Motor neuron (in vitro differentiated cells): ENCODE data around the gene SPATA33. TPM values are rescaled to one million over a fixed set of nuclear protein-coding genes. Genes with fewer than 3 reads are reported as not detected.

ENCODE experiments used
- ATAC-seq, 8 experiments: fragments of 200-7000 bp; cut with Tn5 transposase; replicated peaks in 6 of 8; 2 replicates each; pipeline ENCODE4 v1.8.0; 2021; ENCODE audit warnings: mild to moderate bottlenecking in 8 of 8, moderate library complexity in 8 of 8
- H3K27ac ChIP-seq, 2 donors: fragments of 250-450 bp; sonication (Bioruptor Pico); 2 replicates each; pipeline ENCODE4 v1.9.0; 2021; ENCODE audit warnings: antibody characterized with exemption in 2 of 2, mild to moderate bottlenecking in 2 of 2, moderate library complexity in 1 of 2
- H3K4me1 ChIP-seq, 2 donors: fragments of 250-450 bp; sonication (Bioruptor Pico); replicated peaks in 1 of 2; 2 replicates each; pipeline ENCODE4 v1.6.1; 2021; ENCODE audit warnings: antibody characterized with exemption in 2 of 2, mild to moderate bottlenecking in 2 of 2, moderate library complexity in 1 of 2
- H3K4me3 ChIP-seq, 5 donors: fragments of 250-450 bp; sonication (Bioruptor Pico); 2 replicates each; pipeline ENCODE4 v1.9.0; 2021; ENCODE audit warnings: antibody characterized with exemption in 5 of 5, mild to moderate bottlenecking in 5 of 5, moderate library complexity in 4 of 5
- WGBS, 10 experiments: fragments of 450-650 bp; shearing (Covaris generic); methylation state at CpG; one replicate each; pipeline ENCODE4 v1.0.0; 2022; 5-methylcytosine and 5-hydroxymethylcytosine counted together
- in situ Hi-C, 9 experiments: fragments of 400-800 bp; cut with MboI; loops; one replicate each; pipeline ENCODE4 v1.15.0; 2021; ENCODE audit warnings: low sequenced_read_pairs in 9 of 9, low pct_unique_long_range_greater_than_20kb in 2 of 9; ENCODE audit not compliant: unreplicated experiment in 9 of 9
- total RNA-seq, 8 experiments: library from RNA; unstranded; fragments of 300-600 nt; gene quantifications; 2 replicates each; pipeline versions ENCODE4 v1.2.3 to v1.2.4, GENCODE V29; 2022

SPATA33 gene
- total RNA-seq, result 10 to 100 TPM in 2 of 8 experiments, 1 to 10 TPM in 6; 4.3 to 22.4 (median 7.6) TPM

DNA sequence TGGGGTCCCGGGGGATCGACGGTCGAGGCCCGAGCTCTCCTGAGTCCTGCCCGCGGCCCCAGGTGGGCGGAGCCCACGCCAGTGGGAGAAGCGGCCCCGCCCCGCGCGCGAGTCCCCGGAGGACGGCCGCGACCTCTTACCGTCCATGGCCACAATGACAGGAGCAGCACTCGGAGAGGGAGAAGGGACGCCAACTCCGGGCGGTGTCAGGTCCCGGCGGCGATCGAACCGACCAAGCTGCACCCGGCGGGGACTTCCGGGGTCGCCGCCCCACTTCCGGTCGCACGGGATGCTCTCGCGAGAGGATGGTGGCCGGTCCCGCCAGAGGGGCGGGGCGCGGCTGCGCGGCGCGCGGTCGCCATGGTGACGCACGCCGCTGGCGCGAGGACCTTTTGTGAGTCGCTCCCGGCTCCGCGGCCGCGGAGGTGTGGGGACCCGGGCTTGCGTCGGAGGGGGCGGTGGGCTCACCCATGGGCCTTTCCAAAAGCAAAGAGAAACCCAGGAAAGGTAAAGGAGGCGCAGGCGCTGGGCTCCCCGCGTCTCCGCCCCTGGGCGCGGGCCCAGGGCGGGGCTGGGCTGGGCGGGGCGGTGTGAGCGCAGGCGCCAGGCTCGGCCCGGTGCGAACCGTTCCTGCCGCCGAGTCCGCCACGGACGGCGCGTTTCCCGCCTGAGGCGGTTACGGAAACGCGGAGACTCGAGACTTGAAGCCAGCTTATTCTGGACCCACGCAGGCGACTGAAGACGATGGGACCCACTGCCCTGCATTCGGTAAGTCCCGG lies at the start of gene SPATA33, which contains the start of gene CHMP1A:
SPATA33 (plus strand) TSS at position 395 of the 779 bp plus-strand sequence; CDS start at position 471, 76 bp downstream.
CHMP1A (minus strand) TSS at position 267 of the 779 bp plus-strand sequence; CDS start at position 147, 120 bp downstream.
- peaks cover 13 to 15% of the 10 kb centered on the region in 2 donors for H3K4me1 ChIP-seq
- WGBS, 10 experiments, result 0% methylated on average over 3 to 9 of the region's 99 CpGs; no CpG with 5 or more reads in 7 of the 10 experiments
- peak; percentile 93 to 97 (median 95) for ATAC-seq

DNA sequence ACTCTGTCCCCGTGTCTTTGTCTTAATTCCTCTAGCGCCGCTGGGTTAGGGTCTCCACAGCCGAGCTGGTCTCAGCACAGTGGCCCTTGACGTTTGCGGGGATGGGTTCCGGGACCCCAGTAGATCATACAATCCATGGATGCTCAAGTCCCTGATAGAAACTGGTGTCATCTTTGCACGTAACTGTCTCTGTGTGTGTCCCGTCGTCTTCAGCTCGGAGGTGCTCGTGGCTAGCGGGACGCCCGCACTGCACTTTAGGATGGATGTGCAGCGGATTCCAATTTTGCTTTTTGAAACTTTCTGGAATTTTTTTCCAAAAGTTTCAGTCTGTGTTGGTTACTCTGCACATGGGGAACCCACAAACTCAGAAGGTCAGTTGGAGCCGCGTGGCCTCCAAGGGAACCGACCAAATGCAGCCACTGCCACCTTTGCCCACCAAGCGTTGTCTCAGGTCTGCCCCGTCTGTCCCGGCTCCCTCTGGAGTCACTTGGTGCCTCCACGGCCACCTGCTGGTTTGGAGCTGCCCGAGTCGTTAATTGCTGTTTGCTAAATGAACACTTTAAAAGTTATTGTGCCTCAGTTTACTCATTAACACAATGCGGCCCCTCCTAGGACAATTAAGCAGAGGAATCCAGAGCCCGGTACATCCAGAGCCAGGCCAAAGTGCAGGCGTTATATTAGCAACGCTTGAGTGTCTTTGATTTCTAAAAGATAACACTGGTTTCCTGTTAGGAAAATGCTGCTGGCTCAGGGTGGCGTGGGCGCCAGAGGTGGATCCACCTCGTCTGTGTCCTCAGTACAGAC lies 49.5 kb upstream of the SPATA33 start:
- no peak overlapping the region for H3K4me3 ChIP-seq
- no peak for ATAC-seq
- in situ Hi-C loops, result no loop called here
- no peak overlapping the region for H3K27ac ChIP-seq
- H3K4me1 ChIP-seq, result peaks cover 21 to 27% of the 10 kb centered on the region in 2 donors
- WGBS, 10 experiments, result 57 to 86% (median 75%) methylated on average over 2 to 17 of the region's 32 CpGs; no CpG with 5 or more reads in 1 of the 10 experiments

More for the DNA sequence above, at the start of gene SPATA33, which contains the start of gene CHMP1A:
- Histone ChIP-seq H3K27ac (peak within 1 kb of the TSS; percentile 65 to 83), H3K4me3 (peak within 1 kb of the TSS; percentile 71 to 95 (median 81))
- in situ Hi-C loops, result no loop called here

DNA sequence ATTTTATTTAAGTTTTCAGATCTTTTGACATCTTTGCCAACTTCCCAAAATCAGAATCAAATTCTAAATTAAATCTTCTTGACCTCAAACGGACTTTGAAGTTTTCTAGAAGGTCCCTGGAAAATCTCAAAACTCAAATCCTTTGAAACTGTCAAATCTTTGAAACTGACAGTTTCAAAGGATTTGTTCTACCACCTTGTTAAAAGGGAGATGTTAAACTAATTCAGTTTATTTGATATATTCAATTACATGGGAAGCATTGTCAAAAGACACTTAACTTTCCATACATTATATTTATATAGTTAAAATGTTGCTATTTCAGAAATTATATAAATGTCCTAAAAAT lies 47.6 kb upstream of the SPATA33 start:
- H3K27ac ChIP-seq, result no peak overlapping the region
- ATAC-seq, result no peak

DNA sequence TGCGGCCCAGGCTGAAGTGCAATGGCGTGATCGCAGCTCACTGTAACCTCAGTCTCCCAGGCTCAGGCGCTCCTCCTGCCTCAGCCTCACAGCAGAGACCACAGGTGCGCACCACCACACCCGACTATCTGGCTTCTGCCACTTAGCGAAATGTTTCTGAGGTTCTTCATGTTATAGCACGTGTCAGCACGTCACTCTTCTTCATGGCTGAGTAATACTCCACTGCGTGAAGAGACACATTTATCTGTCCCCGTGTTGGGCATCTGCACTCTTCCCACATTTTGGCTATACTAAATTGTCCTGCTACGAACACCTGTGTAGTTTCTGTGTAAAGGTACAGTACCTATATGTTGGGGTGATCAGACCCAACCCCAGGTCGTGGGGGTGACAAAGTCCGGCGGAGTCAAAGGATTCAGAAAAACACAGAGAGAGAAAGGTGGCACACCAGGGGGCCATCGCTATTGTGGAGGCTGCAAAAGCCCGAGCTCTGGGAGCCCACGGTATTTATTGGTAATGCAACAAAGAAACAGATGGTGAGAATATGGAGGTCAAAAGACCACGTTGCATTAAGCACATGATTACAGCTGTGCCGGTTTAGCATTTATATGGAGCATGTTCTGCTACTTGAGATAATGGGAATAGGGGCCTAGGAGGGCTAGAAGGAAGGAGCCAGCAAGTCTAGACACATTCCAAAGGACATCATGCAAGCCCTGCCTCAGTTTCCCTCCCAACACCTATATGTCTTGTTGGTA lies 45.0 kb upstream of the SPATA33 start:
- in situ Hi-C loops, result no loop called here
- peak in 4 of 8 experiments; percentile 7 to 24 (median 10) for ATAC-seq
- Histone ChIP-seq H3K27ac (peak overlapping the region; percentile 58 to 71), H3K4me3 (no peak overlapping the region), H3K4me1 (peaks cover 13 to 20% of the 10 kb centered on the region in 2 donors)
- WGBS, 10 experiments, result 10 to 97% (median 54%) methylated on average over 2 to 11 of the region's 20 CpGs; no CpG with 5 or more reads in 2 of the 10 experiments

More for the DNA sequence above, 47.6 kb upstream of the SPATA33 start:
- H3K4me3 ChIP-seq, result no peak overlapping the region
- in situ Hi-C loops, result no loop called here
- peaks cover 23 to 26% of the 10 kb centered on the region in 2 donors for H3K4me1 ChIP-seq
- WGBS, 10 experiments, result 0 to 100% (median 84%) methylated on average over 1 of the region's 1 CpG

DNA sequence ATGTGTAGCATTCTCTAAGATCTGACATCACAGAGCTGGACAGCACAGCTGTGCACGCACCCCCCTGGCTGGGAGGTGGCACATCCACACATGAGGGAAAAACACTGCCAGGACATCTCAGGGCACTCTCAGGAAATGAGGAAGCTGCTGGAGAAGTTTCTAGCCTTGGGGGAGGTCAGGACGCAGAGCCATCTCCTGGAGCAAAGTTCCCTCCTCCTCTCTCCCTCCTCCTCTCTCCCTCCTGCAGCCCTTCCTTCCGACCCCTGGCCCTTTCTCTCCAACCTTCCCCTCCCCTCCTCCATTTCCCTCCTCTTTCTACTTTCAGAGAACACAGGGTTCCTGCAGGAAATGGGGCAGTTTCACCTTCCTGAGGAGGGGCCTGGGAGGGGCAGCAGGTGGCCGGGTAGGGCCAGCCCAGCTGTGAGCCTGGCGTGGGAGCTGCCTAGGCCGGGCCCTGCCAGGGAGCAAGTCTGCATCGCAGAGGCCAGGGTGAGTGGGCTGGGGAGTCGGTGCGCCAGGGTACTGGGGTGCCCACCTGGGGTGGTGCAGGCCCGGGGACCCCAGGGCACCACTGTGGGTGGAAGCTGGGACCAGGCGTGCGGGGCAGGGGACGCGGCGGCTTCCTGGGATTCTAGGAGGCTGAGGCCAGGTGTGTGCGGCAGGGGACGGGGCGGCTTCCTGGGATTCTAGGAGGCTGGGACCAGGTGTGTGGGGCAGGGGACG lies 44.2 kb upstream of the SPATA33 start, which contains the start of gene DPEP1:
DPEP1 (plus strand) TSS at position 412 of the 723 bp plus-strand sequence. CDS start 16,769 bp downstream, outside the sequence.
- 50 to 80% methylated on average over 1 to 4 of the region's 19 CpGs; no CpG with 5 or more reads in 8 of the 10 experiments for WGBS, 10 experiments
- Histone ChIP-seq H3K4me3 (no peak within 1 kb of the TSS), H3K27ac (peak within 1 kb of the TSS; percentile 58 to 71), H3K4me1 (peaks cover 13 to 22% of the 10 kb centered on the region in 2 donors)
- in situ Hi-C loops, result no loop called here
- ATAC-seq, result peak in 5 of 8 experiments; percentile 40 to 71 (median 63)

DNA sequence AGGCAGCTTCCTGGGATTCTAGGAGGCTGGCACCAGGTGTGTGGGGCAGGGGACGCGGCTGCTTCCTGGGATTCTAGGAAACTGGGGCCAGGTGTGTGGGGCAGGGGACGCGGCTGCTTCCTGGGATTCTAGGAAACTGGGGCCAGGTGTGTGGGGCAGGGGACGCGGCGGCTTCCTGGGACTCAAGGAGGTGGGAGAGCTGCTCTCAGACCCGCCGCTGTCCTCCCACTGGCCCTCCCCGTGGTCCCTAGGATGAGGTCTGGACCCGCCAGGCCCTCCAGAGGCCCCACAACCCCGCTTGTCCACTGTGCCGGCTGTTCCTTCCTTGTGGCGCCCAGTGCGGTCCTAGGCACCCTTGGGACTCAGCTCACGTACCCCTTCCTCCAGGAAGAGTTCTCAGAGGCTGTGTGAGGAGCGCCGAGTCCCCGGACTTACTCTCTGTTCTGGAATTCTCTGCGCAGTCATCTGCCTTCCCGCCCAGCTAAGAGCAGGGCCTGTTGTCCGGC lies 43.6 kb upstream of the SPATA33 start:
- Histone ChIP-seq H3K27ac (no peak overlapping the region), H3K4me3 (no peak overlapping the region), H3K4me1 (peaks cover 11 to 24% of the 10 kb centered on the region in 2 donors)
- no peak for ATAC-seq
- in situ Hi-C loops, result no loop called here
- 80 to 100% (median 90%) methylated on average over 1 to 7 of the region's 22 CpGs; no CpG with 5 or more reads in 6 of the 10 experiments for WGBS, 10 experiments

DNA sequence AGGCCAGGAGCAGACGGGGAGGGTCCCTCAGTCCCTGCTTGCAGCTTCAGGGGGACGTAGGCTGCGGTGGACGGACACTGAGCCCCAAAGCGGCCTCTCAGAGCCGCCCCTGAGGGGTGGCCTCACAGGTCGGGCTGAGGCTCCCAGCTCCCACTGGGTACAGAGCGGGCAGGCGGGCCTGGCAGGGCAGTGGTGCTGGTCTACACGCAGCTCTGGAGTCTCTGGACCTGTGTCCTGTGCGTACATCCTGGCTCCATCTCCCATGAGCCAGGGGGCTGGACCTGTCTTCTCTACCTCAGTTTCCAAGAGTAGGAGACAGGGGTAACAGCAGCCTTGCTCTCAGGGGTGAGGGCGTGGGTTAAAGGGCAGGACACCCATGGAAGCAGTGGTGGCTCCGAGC lies 42.5 kb upstream of the SPATA33 start:
- Histone ChIP-seq H3K4me1 (peaks cover 11 to 24% of the 10 kb centered on the region in 2 donors), H3K4me3 (no peak overlapping the region), H3K27ac (no peak overlapping the region)
- 90 to 100% (median 90%) methylated on average over 1 to 2 of the region's 13 CpGs; no CpG with 5 or more reads in 7 of the 10 experiments for WGBS, 10 experiments
- in situ Hi-C loops, result no loop called here
- peak in 2 of 8 experiments; percentile 9 to 12 for ATAC-seq

DNA sequence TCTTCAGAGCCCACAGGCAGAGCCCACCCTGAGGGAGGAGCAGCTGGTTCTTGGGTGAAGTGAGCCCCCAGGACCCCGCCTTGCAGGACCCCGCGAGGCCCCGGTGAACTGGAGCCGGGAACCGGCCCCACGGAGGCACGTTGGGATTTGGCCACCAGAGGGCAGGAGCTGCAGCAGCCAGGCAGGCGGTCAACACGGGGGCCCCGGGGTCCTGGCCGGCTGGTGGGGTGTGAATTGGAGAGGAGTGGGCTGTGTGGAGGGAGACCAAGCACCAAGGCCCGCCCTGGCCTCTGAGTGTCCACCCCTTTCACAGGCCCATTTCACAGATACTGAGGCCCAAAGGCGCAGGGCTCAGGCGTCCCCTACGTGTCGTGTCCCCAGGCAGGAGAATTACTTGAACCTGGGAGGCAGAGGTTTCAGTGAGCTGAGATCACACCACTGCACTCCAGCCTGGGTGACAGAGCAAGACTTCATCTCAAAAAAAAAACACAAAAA lies 42.0 kb upstream of the SPATA33 start:
- Histone ChIP-seq H3K4me3 (no peak overlapping the region), H3K27ac (no peak overlapping the region), H3K4me1 (peaks cover 11 to 26% of the 10 kb centered on the region in 2 donors)
- WGBS, 10 experiments, result 50 to 100% (median 100%) methylated on average over 1 to 2 of the region's 17 CpGs; no CpG with 5 or more reads in 7 of the 10 experiments
- in situ Hi-C loops, result no loop called here
- peak in 4 of 8 experiments; percentile 23 to 79 (median 32) for ATAC-seq

DNA sequence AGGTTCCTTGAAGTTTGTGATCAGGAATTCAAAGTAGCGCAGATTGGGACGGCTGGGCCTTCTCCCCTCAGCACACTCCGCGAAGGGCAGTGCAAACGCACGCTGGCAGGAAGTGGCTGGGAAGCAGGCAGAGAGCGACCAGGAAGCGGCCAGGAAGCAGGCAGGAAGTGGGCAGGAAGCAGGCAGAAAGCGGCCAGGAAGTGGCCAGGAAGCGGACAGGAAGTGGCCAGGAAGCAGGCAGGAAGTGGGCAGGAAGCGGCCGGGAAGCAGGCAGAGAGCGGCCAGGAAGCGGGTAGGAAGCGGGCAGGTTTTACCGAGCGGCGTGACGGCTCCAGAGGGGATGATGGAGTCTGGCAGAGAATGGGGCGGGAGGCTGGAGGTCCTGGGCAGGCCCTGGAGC lies 41.0 kb upstream of the SPATA33 start:
- ATAC-seq, result no peak
- no peak overlapping the region for H3K27ac ChIP-seq
- whole genome bisulfite sequencing, 10 experiments, result 40 to 100% (median 86%) methylated on average over 1 to 9 of the region's 20 CpGs; no CpG with 5 or more reads in 2 of the 10 experiments
- H3K4me1 ChIP-seq, result peaks cover 11 to 35% of the 10 kb centered on the region in 2 donors
- in situ Hi-C loops, result no loop called here
- H3K4me3 ChIP-seq, result no peak overlapping the region

DNA sequence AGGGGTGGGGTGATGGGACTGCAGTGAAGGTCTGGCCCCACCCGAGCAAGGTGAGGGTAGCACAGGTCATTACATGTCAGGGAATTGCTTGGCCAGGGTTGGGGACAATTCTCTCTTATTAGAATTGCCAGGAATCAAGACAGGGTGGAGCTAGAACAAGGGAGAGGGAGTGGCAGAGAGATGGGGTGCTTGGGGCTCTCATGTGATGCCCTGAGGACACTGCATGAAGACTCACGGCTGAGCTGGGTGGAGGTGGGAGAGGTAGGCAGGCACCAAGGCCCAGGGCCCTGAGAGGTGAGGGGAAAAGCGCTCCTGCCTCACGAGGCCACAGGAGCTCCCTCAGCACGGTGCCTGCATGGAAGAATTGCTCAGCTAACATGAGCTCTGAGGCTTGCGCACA lies 40.6 kb upstream of the SPATA33 start:
- in situ Hi-C loops, result no loop called here
- Histone ChIP-seq H3K4me1 (peaks cover 11 to 38% of the 10 kb centered on the region in 2 donors), H3K4me3 (no peak overlapping the region), H3K27ac (no peak overlapping the region)
- peak in 2 of 8 experiments; percentile 73 to 74 for ATAC-seq
- 0 to 58% (median 54%) methylated on average over 1 to 4 of the region's 6 CpGs; no CpG with 5 or more reads in 7 of the 10 experiments for WGBS, 10 experiments

DNA sequence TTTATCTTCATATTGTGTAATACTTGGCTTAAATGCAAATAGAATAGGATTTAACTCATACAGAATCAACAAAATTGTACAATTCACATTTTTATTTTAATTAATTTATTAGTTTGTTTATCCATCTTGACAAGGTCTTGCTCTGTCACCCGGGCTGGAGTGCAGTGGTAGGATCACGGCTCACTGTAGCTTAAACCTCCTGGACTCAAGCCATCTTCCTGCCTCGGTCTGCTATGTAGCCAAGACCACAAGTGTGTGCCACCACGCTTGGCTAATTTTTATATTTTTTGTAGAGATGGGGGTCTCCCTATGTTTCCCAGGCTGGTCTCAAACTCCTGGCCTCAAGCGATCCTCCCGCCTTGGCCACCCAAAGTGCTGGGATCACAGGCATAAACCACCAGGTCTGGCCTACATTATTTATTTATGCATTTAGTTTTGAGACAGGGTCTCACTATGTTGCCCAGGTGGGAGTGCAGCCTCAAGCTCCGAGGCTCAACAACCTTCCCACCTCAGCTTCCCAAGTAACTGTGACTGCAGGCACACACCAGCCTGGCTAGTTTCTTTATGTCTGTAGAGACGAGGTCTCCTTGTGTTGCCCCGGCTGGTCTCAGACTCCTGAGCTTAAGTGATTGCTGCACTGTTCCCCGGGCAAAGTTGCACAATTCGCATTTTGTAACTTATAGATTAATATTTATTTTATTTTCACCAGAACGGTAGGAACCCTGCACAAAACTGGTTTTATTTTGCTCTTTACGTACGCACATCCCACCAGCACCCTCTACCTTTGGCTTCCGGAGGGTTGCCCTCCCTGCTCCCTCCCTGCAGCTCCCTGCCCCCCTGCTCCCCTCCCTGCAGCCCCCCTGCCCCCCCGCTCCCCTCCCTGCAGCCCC lies 39.3 kb upstream of the SPATA33 start:
- WGBS, 10 experiments, result 13 to 100% (median 56%) methylated on average over 1 to 7 of the region's 16 CpGs; no CpG with 5 or more reads in 1 of the 10 experiments
- Histone ChIP-seq H3K4me1 (peaks cover 3 to 32% of the 10 kb centered on the region in 2 donors), H3K27ac (no peak overlapping the region), H3K4me3 (no peak overlapping the region)
- ATAC-seq, result peak in 1 of 8 experiments; percentile 30
- in situ Hi-C loops, result no loop called here
